Activated CD4-positive, alpha-beta T cell treated with anti-CD3 and anti-CD28 coated beads for 4 hours (primary cell): ENCODE measurements around the gene IL17D.
A peak's percentile ranks its signal among the peaks of the same experiment; 100 is the strongest.
"Not testable (repeated sequence)": the region's sequence is repeated elsewhere in the genome, so short reads cannot be mapped to it uniquely, and the experiment has no call there.

ENCODE experiments used
- DNase-seq, 2 donors: peaks; one replicate each; pipeline ENCODE4 v3.0.0-alpha.2; 2020

Gene IL17D

DNA sequence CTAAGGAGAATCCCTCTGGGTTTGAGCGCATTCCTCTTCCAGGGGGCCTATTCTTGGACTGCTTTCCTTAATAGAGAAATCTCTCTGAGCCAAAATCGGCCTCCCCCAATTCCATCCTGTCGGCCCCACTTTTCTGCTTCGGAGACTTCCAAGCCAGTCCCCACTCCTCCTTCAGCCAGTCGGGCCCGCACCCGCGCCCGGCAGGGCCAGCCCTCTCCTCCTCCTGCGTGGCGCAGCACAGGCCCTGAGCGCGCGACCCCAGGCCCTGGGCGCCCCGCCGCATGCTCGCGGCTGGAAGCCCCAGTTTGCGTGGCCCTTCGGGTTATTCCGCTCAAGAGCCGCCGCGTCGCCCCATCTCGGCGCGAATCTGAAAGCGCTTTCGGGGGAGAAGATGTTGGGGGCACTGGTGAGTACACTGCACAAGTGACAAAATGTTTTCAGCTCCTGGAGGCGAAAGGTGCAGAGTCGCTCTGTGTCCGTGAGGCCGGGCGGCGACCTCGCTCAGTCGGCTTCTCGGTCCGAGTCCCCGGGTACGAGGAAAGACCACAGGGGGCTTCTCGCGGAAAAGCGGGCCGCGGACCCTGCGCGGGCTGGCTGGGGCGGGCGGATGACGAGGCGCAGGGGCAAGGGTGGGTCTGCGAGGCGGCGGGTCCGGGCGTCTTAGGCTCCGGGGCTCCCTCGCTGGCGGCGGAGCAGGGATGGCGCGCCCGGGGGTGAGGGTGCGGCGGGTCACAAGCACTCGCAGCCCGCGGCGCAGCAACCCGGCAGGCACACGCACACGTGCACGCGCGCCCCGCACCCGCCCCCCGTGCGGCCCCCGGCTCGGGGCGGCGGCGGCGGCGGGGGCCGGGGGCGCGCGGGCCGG lies at the start of gene IL17D:
IL17D (plus strand) TSS at position 785 of the 865 bp plus-strand sequence. CDS start 303 bp downstream, outside the sequence.
- peak; percentile 35 to 37 for DNase-seq

GRCh38 chr13:20654156-20654555 lies 49.3 kb upstream of the IL17D start:
- DNase-seq = no peak

DNA sequence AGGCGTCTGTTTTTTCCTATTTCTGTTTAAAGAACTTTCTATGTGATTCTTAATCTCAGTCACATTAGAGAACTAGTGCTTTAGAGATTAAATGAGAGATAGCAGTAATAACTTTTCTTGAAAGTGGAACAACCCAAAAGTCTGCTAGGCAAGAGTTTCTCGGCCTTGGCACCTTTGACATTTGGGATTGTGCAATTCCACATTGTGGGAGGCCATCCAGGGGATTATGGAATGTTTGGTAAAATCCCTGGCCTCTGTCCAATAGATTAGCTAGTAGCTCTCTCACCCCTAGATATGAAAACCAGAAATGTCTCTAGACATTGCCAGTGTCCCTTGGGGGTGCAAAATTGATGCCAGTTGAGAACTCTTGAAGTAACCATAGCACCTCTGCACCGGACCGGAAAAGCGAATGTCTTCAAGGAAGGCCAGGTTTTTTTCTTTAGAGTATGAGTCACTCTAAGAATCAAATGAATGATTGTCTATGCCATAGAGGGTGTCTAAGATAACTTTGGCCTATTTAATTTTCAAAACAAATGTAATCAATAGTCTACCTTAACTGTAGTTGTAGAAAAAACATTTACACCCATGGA lies 45.0 kb upstream of the IL17D start:
- no peak for DNase-seq

DNA sequence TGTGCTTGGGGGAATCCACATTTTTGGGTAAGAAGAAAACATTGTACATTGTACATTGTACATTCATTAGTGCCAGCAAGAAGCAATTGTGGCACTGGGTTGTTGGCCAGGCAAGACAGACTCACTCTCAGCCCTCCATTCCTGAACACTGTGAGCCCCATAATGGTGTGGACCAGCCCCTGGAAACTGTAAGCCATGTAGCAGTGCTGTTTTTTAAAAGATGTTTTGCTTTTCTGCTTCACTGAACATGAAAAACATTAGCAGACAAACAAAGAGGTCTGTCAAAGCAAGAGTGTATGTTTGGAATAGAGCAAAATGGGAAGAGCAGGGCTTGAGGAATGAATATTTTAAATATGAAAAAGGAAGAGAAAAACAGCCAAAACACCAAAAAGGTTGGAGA lies 39.1 kb upstream of the IL17D start:
- no peak for DNase-seq

GRCh38 chr13:20666948-20667347 lies 36.6 kb upstream of the IL17D start:
- no peak for DNase-seq

DNA sequence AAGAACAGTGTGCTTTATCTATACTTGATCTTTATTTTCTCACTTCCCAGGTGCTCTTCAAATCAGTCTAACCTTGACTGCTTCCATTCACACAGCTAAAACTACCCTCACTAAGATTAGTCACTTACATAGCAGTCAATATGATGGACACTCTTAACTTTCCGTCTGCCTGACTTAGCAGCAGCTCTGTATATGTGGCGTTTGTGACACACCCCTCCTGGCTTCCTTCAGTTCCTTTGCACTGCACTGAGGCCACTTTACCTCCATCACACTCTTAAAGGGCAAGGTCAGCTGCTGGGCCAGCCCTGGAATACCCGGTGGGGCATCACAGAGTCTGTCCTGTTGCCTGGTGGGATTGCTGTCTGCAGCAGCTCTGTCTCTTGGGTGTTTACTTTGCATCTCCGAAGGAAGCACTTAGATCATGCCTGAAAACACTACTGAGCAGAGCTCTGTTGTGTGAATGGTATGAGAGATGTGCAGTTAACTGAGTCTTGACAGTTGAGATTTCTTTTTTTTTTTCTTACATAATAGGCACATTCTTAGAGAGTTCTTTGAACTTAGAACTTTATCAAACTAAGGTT lies 35.6 kb upstream of the IL17D start:
- no peak for DNase-seq

DNA sequence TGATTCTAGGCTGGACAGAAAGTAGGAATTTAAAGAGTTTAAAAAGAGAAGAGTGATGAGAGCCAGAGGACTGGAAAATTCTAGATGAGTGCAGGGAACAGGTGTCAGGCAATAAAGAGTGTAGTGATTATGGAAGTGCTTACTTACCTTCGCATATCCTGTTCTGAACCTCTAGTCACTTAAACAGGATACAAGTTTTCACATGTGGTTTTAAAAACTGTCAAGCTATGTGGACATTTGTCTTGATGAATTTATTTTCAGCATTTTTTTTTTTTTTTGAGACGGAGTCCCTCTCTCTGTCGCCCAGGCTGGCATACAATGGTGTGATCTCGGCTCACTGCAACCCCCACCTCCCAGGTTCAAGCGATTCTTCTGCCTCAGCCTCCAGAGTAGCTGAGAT lies 34.3 kb upstream of the IL17D start:
- no peak for DNase-seq

DNA sequence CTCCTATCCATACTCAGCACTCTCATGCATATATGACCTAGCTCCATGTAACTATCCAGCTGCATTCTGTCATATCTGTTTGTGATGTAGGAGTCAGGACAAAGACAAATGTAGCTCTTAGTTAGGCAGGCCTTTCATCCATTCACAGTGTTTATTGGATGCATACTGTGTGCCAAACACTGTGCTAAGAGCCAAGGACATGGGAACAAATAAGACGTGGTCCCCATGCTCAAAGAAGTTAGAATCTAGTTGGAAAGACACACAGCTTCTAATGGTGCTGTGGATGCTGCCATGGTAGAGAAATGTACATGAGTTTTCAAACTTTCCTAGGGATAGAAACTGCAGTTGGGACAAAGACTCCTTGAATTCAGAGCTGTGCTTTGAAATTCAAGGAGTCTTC lies 31.7 kb upstream of the IL17D start:
- DNase-seq = no peak

GRCh38 chr13:20672772-20673171 lies 30.7 kb upstream of the IL17D start:
- no peak for DNase-seq

DNA sequence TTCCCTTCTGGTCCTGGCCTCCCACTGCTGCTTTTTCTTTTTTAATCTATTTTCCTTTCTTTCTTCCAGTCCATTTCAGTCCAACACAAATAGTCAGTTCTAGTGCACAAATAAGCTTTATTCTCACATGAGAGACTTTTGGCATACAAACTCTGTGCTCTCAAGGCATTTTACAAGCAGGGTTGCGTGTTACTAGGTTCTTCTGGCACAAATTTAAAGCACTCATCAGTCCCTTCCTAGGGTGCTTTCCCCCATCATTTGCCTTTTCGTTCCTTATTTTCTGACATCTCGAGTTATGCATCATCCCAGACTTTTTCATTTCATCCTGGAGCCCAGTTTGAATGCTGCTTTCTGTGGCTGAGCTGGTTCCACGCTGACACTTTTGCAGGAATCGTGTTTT lies 29.8 kb upstream of the IL17D start:
- DNase-seq = no peak

GRCh38 chr13:20676213-20676612 lies 27.3 kb upstream of the IL17D start:
- no peak for DNase-seq

DNA sequence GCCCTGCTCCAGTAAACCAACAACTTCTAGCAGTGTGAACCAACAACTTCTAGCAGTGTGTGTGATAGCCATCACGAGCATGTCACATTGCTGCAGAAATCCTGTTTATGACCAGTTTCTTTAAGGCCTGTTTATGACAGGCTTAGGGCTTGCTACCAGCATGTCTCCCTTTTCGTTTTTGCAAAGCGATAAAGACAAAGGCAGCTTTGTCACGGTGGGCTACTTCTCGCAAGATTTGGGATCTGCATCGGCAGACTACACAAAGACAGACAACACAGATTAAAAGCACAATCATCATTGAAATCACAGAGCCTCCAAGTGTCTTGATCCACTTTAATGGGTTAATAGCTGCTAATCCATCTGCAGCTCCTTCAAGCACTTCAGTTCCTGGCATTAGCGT lies 24.9 kb upstream of the IL17D start:
- DNase-seq = not testable (repeated sequence)

DNA sequence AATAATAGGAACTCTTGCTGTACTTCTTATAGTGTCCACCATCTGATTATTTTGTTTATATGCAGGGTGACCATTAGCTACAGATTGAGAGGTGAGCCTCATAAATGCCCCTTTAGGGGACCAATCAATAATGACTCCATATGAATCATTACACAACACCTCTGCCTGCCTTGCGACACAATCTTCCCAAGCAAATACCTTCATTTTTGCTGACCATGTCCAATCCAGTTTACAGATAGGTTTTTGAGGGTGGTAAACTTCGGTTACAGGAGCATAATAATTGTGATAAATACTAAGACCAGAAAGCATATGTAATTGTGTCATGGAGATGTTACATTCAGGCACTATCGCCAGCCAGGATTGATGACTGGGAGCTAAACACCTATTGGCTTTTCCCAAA lies 23.6 kb upstream of the IL17D start:
- DNase-seq = no peak

GRCh38 chr13:20680416-20681080 lies 23.0 kb upstream of the IL17D start:
- no peak for DNase-seq

DNA sequence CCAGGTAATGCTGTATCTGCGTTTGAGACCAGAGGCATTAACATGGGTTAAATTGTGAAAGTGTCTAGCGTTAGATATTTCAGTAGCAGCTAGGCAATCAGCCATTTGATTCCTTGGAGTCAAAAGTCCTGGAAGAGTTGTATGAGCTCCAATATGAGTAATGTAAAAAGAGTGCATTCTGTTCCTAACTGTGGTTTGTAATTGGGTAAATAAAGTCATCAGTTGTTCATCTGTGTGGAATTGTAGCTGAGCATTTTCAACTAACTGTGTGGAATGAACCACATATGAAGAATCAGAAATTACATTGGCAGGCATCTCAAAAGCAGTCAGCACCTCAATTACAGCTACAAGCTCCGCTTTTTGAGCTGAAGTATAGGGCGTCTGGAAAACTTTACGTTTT lies 22.0 kb upstream of the IL17D start:
- DNase-seq = not testable (repeated sequence)

GRCh38 chr13:20682061-20682460 lies 21.4 kb upstream of the IL17D start:
- DNase-seq = no peak

DNA sequence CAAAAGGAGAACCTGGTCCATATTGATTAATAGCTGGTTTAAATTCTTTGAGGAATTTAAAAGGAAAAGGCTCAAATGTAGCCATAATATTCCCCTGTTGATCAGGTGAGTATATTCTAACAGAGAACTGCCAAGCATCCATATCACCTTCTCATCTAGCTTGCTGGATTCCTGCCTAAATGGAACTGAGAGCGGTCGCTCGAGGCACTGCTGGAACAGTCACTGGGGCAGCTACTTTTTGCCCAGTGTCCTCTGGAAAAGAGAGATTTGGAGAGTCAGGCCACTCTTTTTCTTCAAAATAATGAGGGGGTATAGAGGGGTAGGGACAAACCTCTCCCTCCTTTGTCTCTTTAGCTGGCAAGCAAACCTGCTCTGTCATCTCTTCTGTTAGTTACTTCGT lies 19.5 kb upstream of the IL17D start:
- no peak for DNase-seq

GRCh38 chr13:20684546-20684945 lies 19.0 kb upstream of the IL17D start:
- DNase-seq = no peak

- no peak for DNase-seq
Measured at GRCh38 chr13:20685092-20685491, 18.4 kb upstream of the IL17D start.

DNA sequence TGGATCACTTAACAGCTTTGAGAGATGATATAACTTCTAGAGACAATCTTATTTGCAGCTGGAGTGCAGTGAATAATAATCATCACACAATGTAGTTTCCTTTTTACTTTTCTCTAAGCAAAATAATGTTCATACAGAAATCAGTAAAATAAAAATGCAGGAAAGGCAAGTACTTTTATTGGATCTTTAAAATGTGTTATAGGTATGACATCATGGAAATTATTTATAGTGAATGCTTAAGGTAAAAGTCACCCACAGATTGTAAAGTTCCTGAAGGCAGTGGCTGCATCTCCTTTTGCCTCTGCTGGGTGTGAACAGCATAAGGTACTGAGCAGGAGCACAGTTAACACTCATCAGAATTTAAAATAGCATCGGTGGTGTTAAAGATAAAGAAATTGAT lies 17.3 kb upstream of the IL17D start:
- no peak for DNase-seq

DNA sequence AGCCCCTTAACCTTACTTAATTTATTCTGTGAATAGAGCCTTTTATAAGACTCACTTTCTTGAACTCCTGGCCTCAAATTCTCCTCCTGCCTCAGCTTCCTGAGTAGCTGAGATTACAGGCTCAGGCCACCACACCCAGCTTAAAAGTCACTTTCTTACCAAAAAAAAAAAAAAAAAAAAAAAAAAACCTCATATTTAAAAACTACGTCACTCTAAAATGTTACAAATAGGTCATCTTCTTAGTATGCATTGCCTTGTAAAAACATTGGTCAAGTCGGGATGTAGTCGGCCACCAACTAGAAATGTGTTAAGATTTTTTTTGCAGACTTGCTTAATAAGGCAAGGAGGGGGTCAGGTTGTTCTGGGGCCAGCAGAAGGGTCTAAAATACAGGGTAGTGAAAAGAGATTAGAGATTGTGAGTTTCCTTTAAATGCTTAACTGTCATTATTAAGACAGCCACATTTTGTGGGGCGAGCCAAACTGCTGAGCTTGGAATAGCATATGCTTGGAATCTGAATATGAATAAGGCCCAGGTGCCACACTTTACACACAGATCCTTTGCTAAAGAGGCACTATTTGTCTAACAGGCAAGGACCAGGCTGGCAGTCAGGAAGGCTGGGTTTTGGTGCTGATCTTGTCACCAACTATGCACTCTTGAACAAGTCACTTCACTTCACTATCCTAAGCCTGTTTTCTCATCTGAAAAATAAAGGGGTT lies 16.5 kb upstream of the IL17D start:
- DNase-seq = no peak

- DNase-seq = no peak
Measured at GRCh38 chr13:20689291-20689690, 14.2 kb upstream of the IL17D start.

DNA sequence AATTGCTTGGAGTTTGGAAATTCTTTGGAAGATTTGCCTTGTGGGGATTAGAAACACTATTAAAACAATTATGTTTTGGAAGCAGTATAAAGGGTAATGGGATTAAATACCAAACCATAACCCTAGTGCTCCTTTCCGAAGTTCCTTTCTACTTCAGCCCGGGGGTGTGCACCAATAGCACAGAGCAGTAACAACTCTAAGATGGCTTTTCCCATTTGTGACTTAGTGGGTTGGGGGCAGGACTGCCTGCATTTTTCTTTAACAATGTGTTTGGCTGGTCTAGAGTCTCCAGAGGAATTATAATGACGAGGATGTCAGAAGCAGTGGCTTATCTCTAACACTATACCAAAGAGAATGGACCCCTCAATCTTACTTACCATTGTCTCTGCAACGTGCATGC lies 11.9 kb upstream of the IL17D start:
- no peak for DNase-seq
